ENCODE results near the gene LPA. TPM values are rescaled to one million over a fixed set of nuclear protein-coding genes. Genes with fewer than 3 reads are reported as not detected.
"Not testable (repeated sequence)": the region's sequence is repeated elsewhere in the genome, so short reads cannot be mapped to it uniquely, and the experiment has no call there.

Gene LPA
- polyA plus RNA-seq, 1 experiment: not detected

DNA sequence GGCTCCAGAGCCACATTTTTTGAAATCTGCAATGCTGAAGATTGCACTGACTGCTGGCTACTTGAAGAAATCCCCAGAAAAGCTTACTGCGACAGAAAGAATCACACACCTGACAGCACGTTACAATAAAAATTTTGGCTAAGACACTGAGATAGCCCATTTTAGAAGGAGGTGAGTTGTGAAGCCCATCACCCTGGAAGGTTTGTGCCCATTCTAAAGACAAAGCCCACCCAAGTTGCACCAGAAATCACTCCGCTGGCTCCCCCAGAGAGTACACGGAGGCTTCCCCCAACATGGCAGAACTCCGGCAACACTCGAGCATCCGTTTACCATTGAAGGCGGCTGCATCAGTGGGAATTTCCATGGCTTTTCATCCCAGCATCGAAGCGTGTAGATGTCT lies 29.4 kb downstream of the LPA start:
- ChIA-PET POLR2A (no interaction called here), CTCF (no interaction called here)
- Histone ChIP-seq H3K27ac (ENCODE audit: low read depth, low read length) (no peak overlapping the region), H3K4me3 (ENCODE audit: low read depth, low read length) (no peak overlapping the region), H3K9me3 (ENCODE audit: control insufficient read depth, insufficient read depth, low read length) (peaks cover 6% of the 10 kb centered on the region; the same call in 1 of the 2 replicates), H3K27me3 (ENCODE audit: control insufficient read depth, insufficient read depth, low read length) (no peaks in the 10 kb centered on the region)
- TF ChIP-seq, protein P1, sequence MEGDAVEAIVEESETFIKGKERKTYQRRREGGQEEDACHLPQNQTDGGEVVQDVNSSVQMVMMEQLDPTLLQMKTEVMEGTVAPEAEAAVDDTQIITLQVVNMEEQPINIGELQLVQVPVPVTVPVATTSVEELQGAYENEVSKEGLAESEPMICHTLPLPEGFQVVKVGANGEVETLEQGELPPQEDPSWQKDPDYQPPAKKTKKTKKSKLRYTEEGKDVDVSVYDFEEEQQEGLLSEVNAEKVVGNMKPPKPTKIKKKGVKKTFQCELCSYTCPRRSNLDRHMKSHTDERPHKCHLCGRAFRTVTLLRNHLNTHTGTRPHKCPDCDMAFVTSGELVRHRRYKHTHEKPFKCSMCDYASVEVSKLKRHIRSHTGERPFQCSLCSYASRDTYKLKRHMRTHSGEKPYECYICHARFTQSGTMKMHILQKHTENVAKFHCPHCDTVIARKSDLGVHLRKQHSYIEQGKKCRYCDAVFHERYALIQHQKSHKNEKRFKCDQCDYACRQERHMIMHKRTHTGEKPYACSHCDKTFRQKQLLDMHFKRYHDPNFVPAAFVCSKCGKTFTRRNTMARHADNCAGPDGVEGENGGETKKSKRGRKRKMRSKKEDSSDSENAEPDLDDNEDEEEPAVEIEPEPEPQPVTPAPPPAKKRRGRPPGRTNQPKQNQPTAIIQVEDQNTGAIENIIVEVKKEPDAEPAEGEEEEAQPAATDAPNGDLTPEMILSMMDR (IDR thresholded peaks at IDR 0.05; ENCODE audit: low read depth, low read length): no peak
- no peak for DNase-seq (ENCODE audit: low read depth, low spot score)

DNA sequence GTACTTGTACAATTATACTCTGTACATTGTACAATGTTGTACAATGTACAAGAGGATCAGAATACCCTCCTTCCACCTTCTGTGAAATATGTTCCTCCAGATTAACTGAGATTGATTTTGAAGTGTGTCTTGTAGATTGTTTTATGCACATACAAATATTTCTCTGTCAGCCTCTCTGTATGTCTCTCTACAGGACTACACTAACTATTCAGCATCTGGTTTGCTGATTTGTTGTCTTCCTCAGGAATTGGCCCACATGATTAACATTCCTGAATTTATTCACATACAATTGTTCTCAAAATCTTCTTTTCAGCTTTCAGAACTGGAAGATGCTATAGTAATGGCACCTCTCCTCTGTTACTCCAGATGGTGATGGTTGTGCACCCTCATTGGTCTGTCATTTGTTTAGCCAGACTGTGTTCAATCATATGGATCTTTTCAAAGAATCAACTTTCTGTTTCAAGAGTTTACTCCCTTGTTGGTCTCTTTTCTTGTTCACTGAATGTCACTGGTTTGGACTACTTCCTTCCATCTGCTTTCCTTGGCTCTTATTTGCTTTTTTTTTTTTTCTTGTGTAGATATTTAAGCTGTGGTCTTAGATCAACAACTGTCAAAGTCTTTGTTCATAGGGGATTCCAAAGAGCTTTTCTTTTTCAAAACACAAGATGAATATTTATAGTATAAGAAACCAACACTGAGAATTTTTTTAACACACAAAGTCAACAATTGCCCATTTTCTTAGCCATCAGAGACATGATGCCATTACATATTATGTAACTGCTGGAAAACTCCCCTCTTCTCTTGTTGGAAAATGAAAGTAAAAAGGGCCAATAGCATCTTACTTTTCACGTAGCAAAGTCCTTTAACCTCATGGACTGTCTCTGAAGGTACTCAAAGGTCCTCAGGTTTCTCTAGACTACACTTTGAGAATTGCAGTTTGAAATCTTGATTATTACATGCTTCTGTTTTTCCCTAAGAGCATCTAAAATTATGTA lies 67.9 kb downstream of the LPA start:
- TF ChIP-seq, protein P1 (IDR thresholded peaks at IDR 0.05; ENCODE audit: low read depth, low read length): no peak
- POLR2A ChIA-PET: no interaction called here
- CTCF ChIA-PET: no interaction called here

DNA sequence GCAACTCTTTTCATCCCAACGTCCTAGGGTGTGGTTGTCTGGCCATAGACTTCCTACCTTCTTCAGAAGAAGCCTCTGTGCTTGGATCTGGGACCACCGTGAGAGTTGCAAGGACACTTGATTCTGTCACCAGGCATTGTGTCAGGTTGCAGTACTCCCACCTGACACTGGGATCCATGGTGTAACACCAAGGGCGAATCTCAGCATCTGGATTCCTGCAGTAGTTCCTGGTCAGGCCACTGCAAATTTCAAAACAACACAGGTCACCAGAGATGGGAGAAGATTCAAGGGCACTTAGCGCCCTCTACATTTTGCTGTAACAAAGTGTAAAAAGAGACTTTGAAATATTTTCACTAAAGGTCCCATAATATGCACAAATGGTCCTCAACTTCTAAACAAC lies 68.8 kb downstream of the LPA start:
- H3K27ac ChIP-seq (ENCODE audit: low read depth, low read length); H3K27me3 ChIP-seq (ENCODE audit: control insufficient read depth, insufficient read depth, low read length); DNase-seq (ENCODE audit: low read depth, low spot score); CTCF ChIA-PET; POLR2A ChIA-PET; H3K4me3 ChIP-seq (ENCODE audit: low read depth, low read length): not testable (repeated sequence)
- H3K9me3 ChIP-seq (ENCODE audit: control insufficient read depth, insufficient read depth, low read length): peaks cover 12% of the 10 kb centered on the region; the same call in 1 of the 2 replicates

More for the DNA sequence above, 67.9 kb downstream of the LPA start:
- Histone ChIP-seq H3K4me3 (ENCODE audit: low read depth, low read length) (no peak overlapping the region), H3K27ac (ENCODE audit: low read depth, low read length) (no peak overlapping the region), H3K27me3 (ENCODE audit: control insufficient read depth, insufficient read depth, low read length) (no peaks in the 10 kb centered on the region), H3K9me3 (ENCODE audit: control insufficient read depth, insufficient read depth, low read length) (peaks cover 17% of the 10 kb centered on the region; the same call in 1 of the 2 replicates)
- no peak for DNase-seq (ENCODE audit: low read depth, low spot score)

DNA sequence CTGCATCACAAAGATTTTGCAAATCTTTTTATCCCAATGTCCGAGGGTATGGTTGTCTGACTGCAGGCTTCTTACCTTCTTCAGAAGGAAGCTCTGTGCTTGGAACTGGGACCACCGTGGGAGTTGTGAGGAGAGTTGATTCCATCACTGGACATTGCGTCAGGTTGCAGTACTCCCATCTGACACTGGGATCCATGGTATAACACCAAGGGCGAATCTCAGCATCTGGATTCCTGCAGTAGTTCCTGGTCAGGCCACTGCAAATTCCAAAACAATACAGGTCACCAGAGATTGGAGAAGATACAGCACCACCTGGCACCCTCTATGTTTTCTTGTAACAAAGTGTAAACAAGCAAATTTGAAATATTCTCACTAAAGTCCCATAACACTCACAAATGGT lies 77.7 kb downstream of the LPA start:
- DNase-seq (ENCODE audit: low read depth, low spot score): no peak
- H3K4me3 ChIP-seq (ENCODE audit: low read depth, low read length): no peak overlapping the region
- peaks cover 18% of the 10 kb centered on the region; the same call in 1 of the 2 replicates for H3K9me3 ChIP-seq (ENCODE audit: control insufficient read depth, insufficient read depth, low read length)
- ChIA-PET POLR2A (no interaction called here), CTCF (no interaction called here)
- H3K27me3 ChIP-seq (ENCODE audit: control insufficient read depth, insufficient read depth, low read length): no peaks in the 10 kb centered on the region
- H3K27ac ChIP-seq (ENCODE audit: low read depth, low read length): no peak overlapping the region
- TF ChIP-seq, protein P1 (IDR thresholded peaks at IDR 0.05; ENCODE audit: low read depth, low read length): no peak

DNA sequence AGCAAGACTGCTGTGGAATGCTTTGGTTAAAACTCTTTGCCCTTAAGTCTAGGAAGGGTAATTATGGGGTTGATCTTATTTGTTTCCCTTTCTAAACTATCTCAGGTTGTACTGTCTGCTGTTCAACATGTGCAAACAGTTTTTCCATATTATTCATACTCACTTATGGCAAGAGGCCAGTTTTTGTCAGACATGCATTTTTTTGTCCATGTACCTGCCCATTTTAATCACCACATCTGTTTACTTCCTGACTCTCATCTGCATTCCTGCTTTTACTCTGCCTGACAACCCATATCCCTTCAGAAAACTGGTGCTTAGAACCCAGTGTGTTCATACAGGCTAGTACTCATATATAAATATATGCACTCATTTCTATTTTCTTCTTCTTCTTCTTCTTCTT lies 80.3 kb downstream of the LPA start:
- ChIA-PET CTCF (no interaction called here), POLR2A (no interaction called here)
- Histone ChIP-seq H3K27me3 (ENCODE audit: control insufficient read depth, insufficient read depth, low read length) (no peaks in the 10 kb centered on the region), H3K4me3 (ENCODE audit: low read depth, low read length) (no peak overlapping the region), H3K27ac (ENCODE audit: low read depth, low read length) (no peak overlapping the region), H3K9me3 (ENCODE audit: control insufficient read depth, insufficient read depth, low read length) (peaks cover 12% of the 10 kb centered on the region; the same call in 1 of the 2 replicates)
- no peak for DNase-seq (ENCODE audit: low read depth, low spot score)
- TF ChIP-seq, protein P1 (IDR thresholded peaks at IDR 0.05; ENCODE audit: low read depth, low read length): no peak

Measured in AG04450 (cell line).